ENCODE measurements around the gene TPK1.

The TPK1 gene

DNA sequence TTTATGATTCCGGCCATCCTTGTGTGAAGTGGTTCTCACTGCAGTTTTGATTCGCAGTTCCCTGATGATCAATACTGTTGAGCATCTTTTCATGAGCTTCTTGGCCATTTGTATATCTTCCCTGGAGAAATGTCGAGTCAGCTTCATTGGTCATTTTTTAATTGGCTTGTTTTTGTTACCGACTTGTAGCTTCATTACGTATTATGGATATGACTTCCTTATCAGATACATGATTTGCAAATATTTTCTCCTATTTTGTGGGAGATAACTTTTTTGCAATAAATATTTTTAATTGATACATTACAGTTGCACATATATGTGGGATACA, 27.4 kb upstream of the TPK1 start:
- in situ Hi-C loops (cut with MboI; ENCODE audit: low pct_unique_long_range_greater_than_20kb, low sequenced_read_pairs, unreplicated experiment), result no loop called here
- TF ChIP-seq CTCF (IDR thresholded peaks at IDR 0.05; ENCODE audit: extremely low read depth, insufficient read depth, missing control alignments), result no peak
- no peak for DNase-seq (ENCODE audit: low spot score)

GRCh38 chr7:144862612-144863319, 26.9 kb upstream of the TPK1 start:
- no peak for DNase-seq (ENCODE audit: low spot score)
- in situ Hi-C loops (cut with MboI; ENCODE audit: low pct_unique_long_range_greater_than_20kb, low sequenced_read_pairs, unreplicated experiment), result no loop called here
- TF ChIP-seq CTCF (IDR thresholded peaks at IDR 0.05; ENCODE audit: extremely low read depth, insufficient read depth, missing control alignments), result no peak

DNA sequence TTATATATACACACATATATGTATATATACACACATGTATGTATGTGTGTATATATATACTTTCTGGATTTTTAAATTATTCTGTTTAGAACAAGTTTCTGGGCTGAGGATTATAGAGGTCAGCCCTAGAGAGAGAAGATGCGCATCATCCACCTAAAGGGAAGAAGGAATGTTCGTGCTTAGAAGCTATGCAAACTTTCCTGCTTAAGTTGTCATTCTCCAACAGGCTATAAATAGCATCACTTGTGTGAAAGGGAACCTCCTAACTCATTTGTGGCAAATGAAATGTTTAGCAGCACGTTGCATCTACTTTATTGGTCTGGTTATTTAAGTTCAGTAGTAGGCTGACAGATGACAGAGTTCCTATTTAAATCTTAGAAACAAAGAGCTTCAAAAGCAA, 23.9 kb upstream of the TPK1 start:
- no peak for TF ChIP-seq CTCF (IDR thresholded peaks at IDR 0.05; ENCODE audit: extremely low read depth, insufficient read depth, missing control alignments)
- in situ Hi-C loops (cut with MboI; ENCODE audit: low pct_unique_long_range_greater_than_20kb, low sequenced_read_pairs, unreplicated experiment), result no loop called here
- DNase-seq (ENCODE audit: low spot score), result no peak

GRCh38 chr7:144857463-144857862, 21.6 kb upstream of the TPK1 start:
- no peak for DNase-seq (ENCODE audit: low spot score)
- in situ Hi-C loops (cut with MboI; ENCODE audit: low pct_unique_long_range_greater_than_20kb, low sequenced_read_pairs, unreplicated experiment), result no loop called here
- TF ChIP-seq CTCF (IDR thresholded peaks at IDR 0.05; ENCODE audit: extremely low read depth, insufficient read depth, missing control alignments), result no peak

GRCh38 chr7:144854839-144855424, 19.1 kb upstream of the TPK1 start:
- in situ Hi-C loops (cut with MboI; ENCODE audit: low pct_unique_long_range_greater_than_20kb, low sequenced_read_pairs, unreplicated experiment), result no loop called here
- DNase-seq (ENCODE audit: low spot score), result no peak

GRCh38 chr7:144853542-144853941, 17.7 kb upstream of the TPK1 start:
- no peak for TF ChIP-seq CTCF (IDR thresholded peaks at IDR 0.05; ENCODE audit: extremely low read depth, insufficient read depth, missing control alignments)
- in situ Hi-C loops (cut with MboI; ENCODE audit: low pct_unique_long_range_greater_than_20kb, low sequenced_read_pairs, unreplicated experiment), result no loop called here
- no peak for DNase-seq (ENCODE audit: low spot score)

More at GRCh38 chr7:144854839-144855424, 19.1 kb upstream of the TPK1 start:
- TF ChIP-seq CTCF (IDR thresholded peaks at IDR 0.05; ENCODE audit: extremely low read depth, insufficient read depth, missing control alignments), result peak; percentile 50
